Stimulated activated CD4-positive, alpha-beta T cell treated with anti-CD3 and anti-CD28 coated beads, Interleukin-1b, Interleukin-23, amount 100 ng/mL, for 24 hours (primary cell): ENCODE results near the gene SRSF3.
A peak's percentile ranks its signal among the peaks of the same experiment; 100 is the strongest.
"Not testable (repeated sequence)": the region's sequence is repeated elsewhere in the genome, so short reads cannot be mapped to it uniquely, and the experiment has no call there.

Experiments
- DNase-seq, 4 experiments: peaks; one replicate each; pipeline ENCODE4 v3.0.0-alpha.2; 2020; ENCODE audit warnings: low read depth in 4 of 4, low spot score in 1 of 4

The SRSF3 gene

DNA sequence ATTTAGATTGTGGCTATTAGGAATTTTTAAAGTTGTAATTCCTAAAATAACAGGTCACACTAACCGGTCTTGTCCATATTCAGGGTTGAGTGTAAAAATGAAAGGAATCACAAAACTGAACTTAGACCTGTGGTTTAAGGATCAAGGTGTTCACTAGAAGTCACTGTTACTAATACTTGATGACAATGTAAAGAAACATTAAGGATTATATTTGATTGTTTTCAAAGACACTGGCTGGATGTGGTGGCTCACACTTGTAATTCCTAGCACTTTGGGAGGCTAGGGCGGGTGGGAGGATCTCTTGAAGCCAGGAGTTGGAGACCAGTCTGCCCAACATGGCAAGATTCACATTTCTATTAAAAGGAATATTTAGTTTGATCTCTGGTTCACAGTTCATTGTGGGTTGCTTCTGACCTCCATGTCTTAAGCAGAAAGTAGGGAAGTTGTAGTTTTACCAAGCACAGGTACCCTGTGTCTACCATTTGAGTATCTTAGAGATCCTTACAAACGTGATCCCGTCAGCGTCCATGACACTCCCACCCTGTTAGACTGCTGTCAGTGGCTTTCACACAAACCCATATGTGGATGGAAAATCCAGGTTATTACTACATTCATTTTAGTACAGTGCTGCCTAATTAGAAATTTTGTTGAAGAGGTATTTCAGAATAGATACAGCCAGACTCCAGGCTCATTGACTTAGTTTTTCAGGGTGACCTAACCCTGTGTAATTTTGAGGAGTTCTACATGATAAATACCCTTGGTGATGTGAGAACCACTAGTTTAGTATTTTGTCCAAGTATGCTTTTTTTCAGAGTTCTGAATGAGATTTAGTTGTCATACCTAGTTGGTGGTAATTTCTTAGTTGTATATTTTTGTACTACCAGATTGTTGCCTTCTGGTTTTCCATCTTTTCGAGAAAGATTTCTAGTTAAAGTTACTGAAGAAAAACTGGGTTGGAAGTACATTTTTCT is 10.2 kb downstream of the SRSF3 start:
- no peak for DNase-seq

GRCh38 chr6:36605143-36605542 is 11.0 kb downstream of the SRSF3 start:
- DNase-seq: no peak

DNA sequence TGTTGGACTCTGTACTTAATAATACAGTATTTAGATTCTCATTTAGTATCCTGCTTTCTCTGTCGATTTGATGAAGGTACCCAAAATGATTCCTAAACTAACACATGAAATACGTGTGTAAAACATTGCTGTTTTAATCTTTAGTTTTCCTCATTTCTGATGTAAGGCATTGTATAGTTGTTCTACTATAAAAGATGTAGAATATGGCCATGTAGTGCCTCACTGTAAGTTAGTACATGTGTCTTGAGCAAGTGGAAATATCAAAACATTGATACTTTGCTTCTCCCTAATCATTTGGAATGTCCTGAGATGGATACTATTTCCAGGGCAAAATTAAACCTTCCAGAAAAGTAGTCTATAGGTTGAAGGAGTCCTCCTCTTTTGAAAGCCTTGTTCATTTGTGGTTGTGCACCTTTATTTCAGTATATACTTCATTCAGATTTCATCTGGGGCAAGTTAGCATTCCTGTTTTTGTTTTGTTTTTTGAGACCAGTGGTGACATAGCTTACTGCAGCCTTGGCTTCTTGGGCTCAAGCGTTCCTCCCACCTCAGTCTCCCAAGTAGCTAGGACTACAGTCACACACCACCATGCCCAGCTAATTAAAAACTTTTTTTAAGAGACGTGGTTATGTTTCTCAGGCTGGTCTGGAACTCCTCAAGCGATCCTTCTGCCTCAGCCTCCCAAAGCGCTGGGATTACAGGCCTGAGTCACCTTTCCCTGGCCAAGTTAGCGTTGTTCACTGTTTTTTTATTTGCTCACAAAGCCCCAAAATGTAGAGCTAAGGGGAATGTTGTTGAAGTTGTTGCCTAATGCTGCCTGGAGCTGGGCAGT is 11.6 kb downstream of the SRSF3 start:
- no peak for DNase-seq

DNA sequence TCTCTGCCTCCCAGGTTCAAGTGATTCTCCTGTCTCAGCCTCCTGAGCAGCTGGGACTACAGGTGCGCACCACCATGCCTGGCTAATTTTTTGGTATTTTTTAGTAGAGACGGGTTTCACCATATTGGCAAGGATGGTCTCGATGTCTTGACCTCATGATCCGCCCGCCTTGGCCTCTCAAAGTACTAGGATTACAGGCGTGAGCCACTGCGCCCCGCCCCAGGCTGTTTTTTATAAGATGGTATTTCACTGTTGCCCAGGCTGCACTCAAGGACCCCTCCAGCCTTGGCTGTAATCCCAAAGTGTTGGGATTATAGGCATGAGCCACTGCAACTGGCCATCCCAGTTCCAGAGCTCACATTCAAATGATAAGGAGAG is 13.1 kb downstream of the SRSF3 start:
- not testable (repeated sequence) for DNase-seq

- DNase-seq: no peak
Observed at GRCh38 chr6:36607683-36608386, 13.7 kb downstream of the SRSF3 start.

DNA sequence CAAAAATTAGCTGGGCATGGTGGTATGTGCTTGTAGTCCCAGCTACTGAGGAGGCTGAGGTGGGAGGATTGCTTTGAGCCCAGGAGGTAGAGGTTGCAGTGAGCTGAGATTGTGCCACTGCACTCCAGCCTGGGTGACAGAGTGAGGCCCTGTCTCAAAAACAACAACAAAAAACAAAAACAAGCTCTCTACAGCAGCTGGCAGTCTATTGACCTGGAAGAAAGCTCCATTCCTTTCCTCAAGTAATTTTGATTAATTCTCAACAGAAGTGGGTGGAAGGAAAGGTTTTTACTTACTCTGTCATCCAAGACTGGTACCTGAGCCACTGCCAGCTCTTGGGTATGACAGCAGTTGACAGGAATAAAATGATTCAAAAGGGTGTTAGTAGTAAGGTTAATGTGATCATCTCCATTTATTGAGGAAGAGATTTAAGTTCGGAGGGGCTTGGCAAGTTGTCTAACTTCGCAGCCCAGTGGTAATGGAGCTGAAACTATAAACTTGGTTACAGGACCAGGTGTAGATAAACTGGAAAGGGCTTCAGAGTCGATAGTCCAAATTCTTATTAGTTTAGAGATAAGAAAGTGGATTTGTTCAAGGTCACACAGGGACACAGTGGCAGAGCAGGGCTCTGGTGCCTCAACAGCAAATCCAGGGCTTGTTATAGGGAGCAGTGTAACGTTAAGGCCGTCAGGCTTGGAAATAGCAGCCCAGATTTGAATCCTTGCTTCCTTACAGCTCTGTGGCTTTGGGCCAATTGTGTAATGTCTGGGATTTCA is 14.8 kb downstream of the SRSF3 start:
- no peak for DNase-seq

- DNase-seq: no peak
Observed at GRCh38 chr6:36609582-36609981, 15.4 kb downstream of the SRSF3 start.

- no peak for DNase-seq
Observed at GRCh38 chr6:36610041-36610955, 16.1 kb downstream of the SRSF3 start.

DNA sequence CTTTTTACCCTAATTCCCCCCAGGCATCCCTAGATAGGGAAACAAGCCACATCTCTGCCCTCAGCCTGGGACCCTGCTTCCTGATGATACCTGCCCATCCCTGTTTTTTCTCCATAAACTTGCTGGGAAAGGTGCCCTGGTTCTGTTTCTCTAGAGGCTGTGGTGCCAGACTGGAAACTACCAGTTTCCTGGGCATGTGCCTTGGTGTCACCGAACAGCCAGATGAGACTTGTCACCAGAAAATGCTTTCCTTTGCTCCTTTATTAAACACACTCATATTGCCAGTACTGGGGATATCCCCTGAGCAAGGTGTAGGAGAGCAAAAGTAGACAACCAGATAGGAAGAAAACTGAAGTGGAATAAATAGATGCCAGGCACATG is 16.8 kb downstream of the SRSF3 start:
- no peak for DNase-seq

- DNase-seq: not testable (repeated sequence)
Observed at GRCh38 chr6:36611679-36612078, 17.5 kb downstream of the SRSF3 start.

- no peak for DNase-seq
Observed at GRCh38 chr6:36612101-36612625, 18.0 kb downstream of the SRSF3 start.

GRCh38 chr6:36613200-36613995 is 19.2 kb downstream of the SRSF3 start:
- no peak for DNase-seq

DNA sequence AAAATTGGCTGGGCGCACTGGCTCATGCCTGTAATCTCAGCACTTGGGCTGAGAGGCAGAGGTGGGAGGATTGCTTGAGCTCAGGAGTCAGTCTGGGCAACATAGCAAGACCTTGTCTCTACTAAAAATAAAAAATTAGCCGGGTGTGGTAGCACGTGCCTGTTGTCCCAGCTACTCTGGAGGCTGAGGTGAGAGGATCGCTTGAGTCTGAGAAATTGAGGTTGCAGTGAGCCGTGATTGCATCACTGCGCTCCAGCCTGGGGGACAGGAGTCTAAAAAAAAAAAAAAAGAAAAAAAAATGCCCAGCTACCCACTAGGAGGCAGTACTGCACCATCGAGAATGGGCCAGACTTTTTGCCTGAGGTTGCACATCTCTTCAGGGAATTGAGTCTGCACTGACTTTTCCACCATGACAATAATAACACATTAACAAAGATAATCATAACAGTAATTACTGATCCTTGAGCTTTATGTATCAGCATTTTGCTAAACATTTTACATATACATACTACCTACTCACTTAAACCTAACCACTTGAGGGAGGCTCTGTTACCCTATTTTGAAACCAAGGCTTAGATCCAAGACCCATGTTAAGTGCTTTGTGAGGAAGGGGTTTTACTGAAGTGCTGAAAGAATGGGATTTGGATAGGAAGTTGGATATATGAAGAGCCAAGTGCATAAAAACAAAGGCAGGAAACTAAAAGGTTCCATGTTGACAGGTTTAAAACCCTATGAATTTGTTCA is 21.0 kb downstream of the SRSF3 start:
- peak in 3 of 4 experiments; percentile 15 to 23 (median 21) for DNase-seq

- no peak for DNase-seq
Observed at GRCh38 chr6:36616893-36617521, 22.8 kb downstream of the SRSF3 start.

- no peak for DNase-seq
Observed at GRCh38 chr6:36618366-36619355, 24.5 kb downstream of the SRSF3 start.

DNA sequence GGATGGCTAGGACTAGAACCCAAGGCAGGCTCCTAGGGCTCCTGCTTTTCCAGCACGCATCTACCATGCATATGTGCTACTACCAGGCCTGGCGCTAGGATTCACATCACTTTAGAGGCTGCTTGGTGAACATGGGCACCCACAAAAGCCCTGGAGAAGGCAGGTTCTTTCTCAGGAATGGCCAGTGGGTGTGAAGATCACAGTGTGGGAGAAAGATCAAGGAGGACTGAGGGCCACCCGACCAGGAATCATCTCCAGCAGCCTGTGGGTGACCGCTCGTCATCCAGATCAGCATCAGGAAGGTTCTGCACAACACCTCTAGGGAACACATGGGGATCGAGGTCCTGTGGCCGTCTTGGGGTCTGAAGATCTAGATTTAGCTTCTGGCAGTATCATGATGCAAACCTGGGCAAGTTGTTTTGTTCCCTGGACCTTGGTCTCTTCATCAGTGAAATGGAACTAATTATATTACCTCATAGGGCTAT is 27.3 kb downstream of the SRSF3 start:
- no peak for DNase-seq
